HEK293T (cell line): ENCODE results near the gene TDP2.

Experiments used
- BHLHE40 ChIP-seq: fragments of 450-650 bp; IDR thresholded peaks from 2 replicates; pipeline ENCODE4 v1.6.1; 2016; ENCODE audit warnings: mild to moderate bottlenecking, moderate library complexity, borderline replicate concordance
- FOXK2 ChIP-seq: fragments of 450-650 bp; IDR thresholded peaks from 2 replicates; pipeline ENCODE4 v1.6.1; 2016; ENCODE audit warnings: mild to moderate bottlenecking
- FOXM1 ChIP-seq: fragments of 450-650 bp; IDR thresholded peaks from 2 replicates; pipeline ENCODE4 v1.6.1; 2017; ENCODE audit warnings: mild to moderate bottlenecking, borderline replicate concordance
- NFRKB ChIP-seq: fragments of 450-650 bp; IDR thresholded peaks from 2 replicates; pipeline ENCODE4 v1.6.1; 2016; ENCODE audit warnings: mild to moderate bottlenecking, moderate library complexity
- SP1 ChIP-seq: fragments of 450-650 bp; IDR thresholded peaks from 2 replicates; pipeline ENCODE4 v1.6.1; 2017
- SUZ12 ChIP-seq: fragments of 450-650 bp; IDR thresholded peaks from 2 replicates; pipeline ENCODE4 v1.6.1; 2016; ENCODE audit warnings: mild to moderate bottlenecking

DNA sequence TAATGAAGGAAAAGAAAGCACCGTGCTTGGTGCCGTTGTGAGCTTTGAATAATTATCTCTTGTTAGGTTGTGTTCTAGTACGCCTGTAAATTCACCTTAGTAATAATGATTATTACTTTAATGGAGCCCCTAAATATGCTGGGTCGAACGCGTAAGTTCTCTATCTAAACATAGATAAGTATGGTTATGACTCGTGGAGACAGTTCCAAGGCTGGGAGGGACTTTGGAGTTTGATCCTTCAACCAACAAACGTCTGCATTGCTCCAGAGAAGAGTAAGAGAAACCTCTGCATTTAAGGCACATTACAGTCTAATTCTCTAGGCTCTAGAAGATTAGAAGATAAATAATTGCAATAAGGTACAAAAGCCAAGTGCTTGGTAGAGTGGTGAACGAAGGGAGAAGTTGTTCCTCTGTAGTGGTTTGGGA lies 692 bp upstream of the TDP2 start:
- no peak for TF ChIP-seq FOXM1
- TF ChIP-seq NFRKB, result no peak
- no peak for TF ChIP-seq SP1
- no peak for TF ChIP-seq BHLHE40
- no peak for TF ChIP-seq SUZ12
- TF ChIP-seq FOXK2, result no peak
